Raji (cell line): ENCODE data around the gene RBM23.

Experiments
- POLR2A ChIP-seq: IDR thresholded peaks from 2 replicates; pipeline ENCODE4 v1.6.1; 2011; ENCODE audit warnings: low read depth, low read length, control low read depth; ENCODE audit not compliant: insufficient read depth

RBM23 gene

GRCh38 chr14:22918804-22919600 is at the start of gene RBM23:
Gene RBM23, minus strand, starts transcription at chr14:22919149.
- peak; percentile 79 for TF ChIP-seq POLR2A

DNA sequence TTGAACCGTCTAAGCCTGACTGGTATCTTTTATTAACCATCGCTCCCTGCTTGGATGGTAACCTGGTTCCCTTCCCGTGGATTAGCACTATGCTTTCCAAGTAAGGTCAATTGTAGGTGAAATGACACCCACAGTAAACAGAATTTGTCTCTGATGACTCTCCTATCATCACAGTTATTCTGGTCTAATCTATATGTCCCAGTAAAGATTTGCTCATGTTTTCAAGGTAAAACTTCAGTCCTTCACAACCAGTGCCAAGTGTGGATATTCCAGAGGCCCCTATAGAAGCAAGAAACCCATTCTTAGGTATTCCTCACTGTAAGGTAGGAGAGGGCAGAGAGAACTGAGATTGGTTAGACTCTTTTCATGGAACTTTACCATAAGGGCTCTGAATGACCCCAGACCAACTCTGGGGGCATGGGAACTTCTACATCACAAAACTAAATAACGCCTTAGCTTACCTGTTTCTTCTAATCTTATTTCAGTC is 47.9 kb upstream of the RBM23 start:
- no peak for TF ChIP-seq POLR2A

DNA sequence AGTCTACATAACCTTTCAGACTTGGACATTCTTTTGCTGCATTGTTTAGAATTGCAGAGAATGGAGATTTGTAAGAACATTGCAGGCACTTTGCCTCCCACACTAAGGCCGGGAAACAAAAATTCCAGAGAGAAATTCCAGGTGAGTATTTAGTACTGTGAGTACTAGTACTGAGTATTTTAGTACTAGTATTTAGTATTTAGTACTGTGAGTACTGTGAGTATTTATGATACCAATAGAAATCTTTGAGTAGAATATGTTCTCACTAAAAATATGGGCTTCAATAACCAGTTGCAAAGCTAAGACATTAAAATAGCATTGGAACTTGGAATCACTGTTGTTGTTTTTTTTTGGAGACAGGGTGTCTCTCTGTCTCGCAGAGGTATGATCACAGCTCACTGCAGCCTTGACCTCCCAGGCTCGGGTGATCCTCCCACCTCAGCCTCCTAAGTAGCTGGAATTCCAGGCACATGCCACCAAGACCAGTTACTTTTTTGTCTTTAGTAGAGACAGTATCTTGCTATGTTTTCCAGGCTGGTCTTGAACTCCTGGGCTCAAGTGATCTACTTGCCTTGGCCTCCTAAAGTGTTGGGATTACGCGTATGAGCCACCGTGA is 43.2 kb upstream of the RBM23 start:
- TF ChIP-seq POLR2A, result no peak

GRCh38 chr14:22955702-22956569 is 37.0 kb upstream of the RBM23 start:
- no peak for TF ChIP-seq POLR2A

DNA sequence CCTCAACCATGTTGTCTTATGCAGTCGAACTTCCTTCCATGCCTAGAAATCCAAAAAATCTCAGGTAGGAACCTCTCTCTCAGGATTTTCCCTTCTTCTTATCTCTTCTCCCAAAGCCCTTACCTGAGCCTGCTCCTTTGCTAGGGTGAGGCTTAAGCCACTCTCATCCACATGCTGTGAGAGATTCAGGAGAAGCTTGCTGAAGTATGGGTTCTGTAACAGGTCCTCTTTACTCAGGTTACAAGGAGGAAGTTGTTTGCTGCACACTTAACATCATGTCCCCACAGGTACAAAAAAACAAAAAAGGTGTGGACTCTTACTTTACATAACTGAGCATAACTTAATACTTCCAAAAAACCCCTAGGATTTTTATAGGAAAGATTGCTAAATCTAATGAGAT is 33.5 kb upstream of the RBM23 start:
- no peak for TF ChIP-seq POLR2A

DNA sequence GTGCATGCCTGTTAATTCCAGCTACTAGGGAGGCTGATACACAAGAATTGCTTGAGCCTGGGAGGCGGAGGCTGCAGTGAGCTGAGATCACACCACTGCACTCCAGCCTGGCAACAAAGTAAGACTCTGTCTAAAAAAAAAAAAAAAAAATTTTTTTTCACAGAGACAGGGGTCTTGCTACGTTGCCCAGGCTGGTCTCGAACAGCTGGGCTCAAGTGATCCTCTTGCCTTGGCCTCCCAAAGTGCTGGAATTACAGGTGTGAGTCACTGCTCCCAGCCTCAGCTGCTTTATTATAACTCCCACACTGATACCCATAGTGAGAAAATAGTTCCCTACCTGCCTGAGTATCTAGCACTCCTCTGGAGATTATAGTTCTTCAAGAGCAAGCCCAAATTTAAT is 26.7 kb upstream of the RBM23 start:
- TF ChIP-seq POLR2A, result no peak

GRCh38 chr14:22939684-22940083 is 20.7 kb upstream of the RBM23 start:
- TF ChIP-seq POLR2A, result no peak

DNA sequence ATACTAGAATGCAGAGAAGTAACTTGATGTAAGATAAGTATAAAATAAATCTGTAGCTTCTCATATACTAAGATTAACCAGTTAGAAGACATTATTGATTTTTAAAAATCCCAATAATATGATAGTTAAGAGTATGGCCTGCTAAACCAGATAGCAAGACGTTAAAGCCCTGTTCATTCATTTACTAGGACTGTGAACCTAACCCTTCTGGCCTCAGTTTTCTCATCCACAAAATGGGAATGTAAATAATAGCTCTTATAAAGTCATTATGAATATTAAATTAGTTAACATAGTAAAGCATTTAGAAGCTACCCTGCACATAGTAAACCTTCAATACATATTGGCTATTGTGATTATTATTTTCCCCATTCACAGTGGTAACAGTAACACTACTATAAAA is 16.2 kb upstream of the RBM23 start:
- no peak for TF ChIP-seq POLR2A

DNA sequence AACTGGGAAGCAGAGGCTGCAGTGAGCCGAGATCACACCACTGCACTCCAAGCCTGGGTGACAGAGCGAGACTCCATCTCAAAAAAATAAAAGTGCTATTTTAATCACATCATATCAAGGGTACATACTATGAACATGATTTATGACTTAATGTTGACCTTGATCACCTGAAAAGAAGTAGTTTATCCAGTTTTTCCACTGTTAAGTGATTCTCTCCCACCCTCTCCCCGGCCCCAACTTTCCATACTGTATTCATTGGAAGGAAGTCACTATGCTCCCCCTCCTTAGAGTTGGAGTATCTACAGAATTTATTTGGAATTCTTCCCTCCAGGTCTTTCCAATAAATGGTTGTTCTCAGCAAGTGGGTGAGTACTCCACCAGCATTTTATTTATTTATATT is 13.2 kb upstream of the RBM23 start:
- no peak for TF ChIP-seq POLR2A

GRCh38 chr14:22929961-22930364 is 11.0 kb upstream of the RBM23 start:
- TF ChIP-seq POLR2A, result no peak

DNA sequence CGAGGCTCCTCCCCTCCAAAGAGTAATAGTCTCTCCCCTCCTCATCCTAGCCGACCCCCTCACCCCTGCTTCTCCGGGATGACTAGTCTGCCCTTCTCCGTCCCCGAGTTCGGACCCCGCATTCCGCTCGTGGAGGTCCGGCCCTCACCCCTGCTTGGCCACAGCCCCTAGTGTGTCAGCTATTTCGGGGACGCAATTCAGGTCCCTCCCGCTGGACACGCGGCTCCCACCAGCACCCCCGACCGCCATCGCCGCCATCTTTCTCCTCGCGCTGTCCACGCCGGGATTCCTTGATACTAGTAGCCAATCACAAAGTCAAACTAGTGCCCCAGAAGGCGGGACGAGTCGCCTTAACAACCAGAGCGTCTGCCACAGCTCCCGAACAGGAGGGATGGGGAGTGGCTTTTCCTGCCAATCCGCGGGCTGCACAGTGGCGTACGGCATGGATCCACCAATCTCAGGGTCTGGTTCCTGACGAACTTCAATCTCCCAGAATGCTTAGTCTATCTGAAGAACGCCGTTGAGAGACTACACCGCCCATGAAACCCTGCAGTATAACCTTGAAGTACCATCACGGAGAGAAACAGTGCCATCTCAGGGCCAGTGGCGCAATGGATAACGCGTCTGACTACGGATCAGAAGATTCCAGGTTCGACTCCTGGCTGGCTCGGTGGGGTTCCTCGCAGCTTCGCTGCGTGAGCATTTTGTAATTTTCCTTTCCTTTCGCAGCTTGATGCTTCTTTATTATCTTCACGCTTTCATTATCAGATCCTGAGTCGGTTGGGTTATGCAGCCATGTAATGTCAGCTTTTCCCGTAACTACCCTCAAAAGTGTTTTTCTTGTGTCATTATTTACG is 10.4 kb upstream of the RBM23 start, which contains the start of gene PRMT5:
Gene PRMT5, minus strand, starts transcription at position 273 of the 857 bp plus-strand sequence. Its CDS starts 15 bp downstream, at position 258.
- peak; percentile 96 for TF ChIP-seq POLR2A

DNA sequence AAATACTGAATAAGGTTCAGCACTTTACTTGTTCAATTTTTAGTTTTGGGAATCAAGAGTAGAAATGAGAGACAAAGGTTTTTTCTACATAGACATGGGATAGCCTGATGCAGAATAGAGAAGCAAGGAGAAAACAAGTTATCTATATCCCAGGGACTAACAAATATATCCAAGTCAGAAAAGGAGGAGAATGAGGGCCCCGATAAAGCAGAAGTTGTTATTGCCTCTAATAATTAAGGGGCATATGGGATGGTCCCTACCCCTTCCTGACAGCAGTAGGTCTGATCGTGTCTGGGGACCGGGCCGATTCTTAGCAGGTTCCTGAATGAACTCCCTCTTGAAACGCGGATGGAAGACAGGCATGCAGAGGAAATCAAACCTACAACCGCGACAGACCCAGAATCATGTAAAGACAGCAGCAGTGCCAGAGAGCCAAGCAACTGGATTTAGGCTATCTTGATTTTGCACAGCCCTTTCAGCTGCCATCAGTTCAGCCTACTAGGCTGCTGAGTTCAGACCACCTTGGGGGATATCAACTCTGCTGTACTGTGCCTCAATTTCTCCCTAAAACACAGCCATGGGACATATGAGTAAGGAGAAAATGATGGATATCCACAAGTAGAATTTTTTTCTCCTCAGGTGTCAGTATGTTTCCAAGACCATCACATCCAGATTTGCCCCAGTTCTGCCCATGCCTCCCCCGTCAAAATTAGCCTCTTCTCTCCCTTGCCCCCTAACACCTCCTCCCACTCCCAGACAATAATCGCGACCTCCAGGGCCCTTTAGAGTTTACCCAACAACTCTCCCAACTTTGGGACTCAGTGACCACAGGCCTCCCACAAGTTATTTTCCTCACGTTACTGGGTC is 9.5 kb upstream of the RBM23 start:
- TF ChIP-seq POLR2A, result no peak

DNA sequence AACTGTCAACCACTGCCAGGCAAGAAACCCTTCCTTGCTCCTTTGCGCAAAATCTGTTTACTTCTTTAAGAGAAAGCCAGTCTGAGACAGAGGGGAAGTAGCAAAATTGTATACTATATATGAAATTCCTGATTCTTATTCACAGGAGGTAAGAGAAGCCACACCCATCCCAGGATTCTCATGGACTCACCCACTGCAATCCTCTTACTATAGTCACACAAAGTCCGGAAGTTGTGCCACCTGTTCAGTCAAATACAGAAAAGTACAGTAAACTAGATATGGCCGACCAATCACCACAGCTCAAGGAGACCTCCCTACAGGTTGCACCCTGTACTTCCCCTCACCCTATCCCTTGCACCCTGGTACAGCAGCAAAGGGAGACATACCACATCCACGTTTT is 7.4 kb upstream of the RBM23 start:
- no peak for TF ChIP-seq POLR2A

DNA sequence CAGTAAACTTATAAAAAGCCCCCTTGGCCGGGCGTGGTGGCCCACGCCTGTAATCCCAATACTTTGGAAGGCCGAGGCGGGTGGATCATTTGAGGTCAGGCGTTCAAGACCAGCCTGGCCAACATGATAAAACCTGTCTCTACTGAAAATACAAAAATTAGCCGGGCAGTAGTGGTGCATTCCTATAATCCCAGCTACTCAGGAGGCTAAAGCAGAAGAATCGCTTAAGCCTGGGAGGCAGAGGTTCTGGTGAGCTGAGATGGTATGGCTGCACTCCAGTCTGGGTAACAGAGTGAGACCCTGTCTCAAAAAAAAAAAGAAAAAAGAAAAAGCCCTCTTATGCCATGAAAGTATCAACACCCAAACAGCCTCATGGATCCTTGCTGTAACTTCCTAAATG is 6.6 kb upstream of the RBM23 start:
- TF ChIP-seq POLR2A, result no peak
